GM06990 (cell line): Measurements from ENCODE around the gene LSM7.

ENCODE experiments used
- DNase-seq: peaks from one replicate; pipeline ENCODE4 v3.0.0-alpha.2; 2011; ENCODE audit not compliant: insufficient read length; ENCODE audit errors: extremely low read depth
- H3K27me3 ChIP-seq: replicated peaks from 2 replicates; pipeline ENCODE4 v1.6.0; 2011; ENCODE audit warnings: low read length; ENCODE audit not compliant: control insufficient read depth, insufficient read depth
- H3K36me3 ChIP-seq: 2 replicates; pipeline ENCODE4 v1.5.1; 2011; ENCODE audit warnings: low read length; ENCODE audit not compliant: control insufficient read depth, insufficient read depth
- H3K4me3 ChIP-seq: replicated peaks from 2 replicates; pipeline ENCODE4 v1.5.1; 2011; ENCODE audit warnings: low read depth, mild to moderate bottlenecking, control low read depth, low read length
- TF ChIP-seq, protein P1 (sequence below): IDR thresholded peaks from 2 replicates; pipeline ENCODE4 v1.5.1; 2011; ENCODE audit warnings: low read length, control low read depth, mild to moderate bottlenecking, inconsistent platforms; ENCODE audit not compliant: insufficient read depth, poor library complexity, severe bottlenecking

Gene LSM7

DNA sequence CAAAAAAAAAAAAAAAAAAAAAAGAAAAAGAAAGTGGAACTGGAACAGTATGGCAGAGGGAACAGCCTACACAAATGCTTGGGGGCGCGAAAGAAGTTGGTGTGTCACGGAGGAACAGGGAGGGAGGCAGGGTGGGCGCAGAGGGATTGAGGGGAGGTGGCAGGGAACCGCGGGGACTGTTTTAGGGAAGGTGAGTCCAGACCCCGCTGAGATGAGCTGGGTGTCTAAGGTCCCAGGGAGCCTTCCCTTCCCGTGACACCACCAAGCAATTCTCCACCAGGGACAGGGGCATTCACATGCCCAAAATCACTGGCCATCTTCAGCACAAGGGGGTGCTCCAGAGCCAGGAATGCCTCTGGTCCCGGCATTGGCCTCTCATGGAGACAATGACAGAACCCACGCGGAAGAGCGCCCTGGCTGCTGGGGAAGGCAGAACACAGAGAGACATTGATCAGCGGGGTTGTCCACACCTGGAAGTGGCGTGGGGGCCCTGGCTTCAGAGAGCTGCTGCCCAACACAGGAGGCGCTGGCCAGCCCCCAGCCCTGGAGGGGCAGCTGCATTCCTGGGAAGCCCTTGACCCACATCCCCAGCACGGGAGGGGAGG lies 53.4 kb downstream of the LSM7 start:
- no peak overlapping the region for H3K4me3 ChIP-seq
- TF ChIP-seq, protein P1, sequence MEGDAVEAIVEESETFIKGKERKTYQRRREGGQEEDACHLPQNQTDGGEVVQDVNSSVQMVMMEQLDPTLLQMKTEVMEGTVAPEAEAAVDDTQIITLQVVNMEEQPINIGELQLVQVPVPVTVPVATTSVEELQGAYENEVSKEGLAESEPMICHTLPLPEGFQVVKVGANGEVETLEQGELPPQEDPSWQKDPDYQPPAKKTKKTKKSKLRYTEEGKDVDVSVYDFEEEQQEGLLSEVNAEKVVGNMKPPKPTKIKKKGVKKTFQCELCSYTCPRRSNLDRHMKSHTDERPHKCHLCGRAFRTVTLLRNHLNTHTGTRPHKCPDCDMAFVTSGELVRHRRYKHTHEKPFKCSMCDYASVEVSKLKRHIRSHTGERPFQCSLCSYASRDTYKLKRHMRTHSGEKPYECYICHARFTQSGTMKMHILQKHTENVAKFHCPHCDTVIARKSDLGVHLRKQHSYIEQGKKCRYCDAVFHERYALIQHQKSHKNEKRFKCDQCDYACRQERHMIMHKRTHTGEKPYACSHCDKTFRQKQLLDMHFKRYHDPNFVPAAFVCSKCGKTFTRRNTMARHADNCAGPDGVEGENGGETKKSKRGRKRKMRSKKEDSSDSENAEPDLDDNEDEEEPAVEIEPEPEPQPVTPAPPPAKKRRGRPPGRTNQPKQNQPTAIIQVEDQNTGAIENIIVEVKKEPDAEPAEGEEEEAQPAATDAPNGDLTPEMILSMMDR, result peak; percentile 49
- no peaks in the 10 kb centered on the region for H3K27me3 ChIP-seq
- H3K36me3 ChIP-seq, result peaks cover 11% of the 10 kb centered on the region
- no peak for DNase-seq

DNA sequence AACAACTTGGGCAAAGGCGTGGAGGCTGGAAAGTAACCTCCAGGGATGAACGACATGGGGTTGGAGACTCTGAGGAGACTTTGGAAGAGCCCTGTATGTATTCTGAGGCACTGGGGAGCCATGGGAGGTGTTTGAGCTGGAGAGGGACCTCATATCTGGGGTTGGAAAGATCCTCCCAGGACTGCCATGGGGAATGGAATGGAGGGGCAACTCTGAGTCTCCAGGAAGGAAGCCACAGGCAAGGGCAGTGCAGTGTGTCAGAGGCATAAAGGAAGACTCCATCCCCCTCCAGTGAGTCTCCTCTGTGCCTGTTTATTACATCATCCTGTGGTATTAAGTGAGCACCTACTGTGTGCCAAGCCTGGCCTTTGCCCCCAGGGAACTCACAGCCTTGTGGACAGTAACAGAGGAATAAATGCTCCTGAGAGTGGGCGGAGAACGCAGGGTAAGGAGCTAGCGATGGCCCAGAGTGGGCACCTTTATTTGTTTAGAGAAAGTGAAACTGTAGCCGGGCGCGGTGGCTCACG lies 54.1 kb downstream of the LSM7 start:
- H3K36me3 ChIP-seq, result peaks cover 11% of the 10 kb centered on the region
- TF ChIP-seq, protein P1, result no peak
- DNase-seq, result no peak
- H3K4me3 ChIP-seq, result no peak overlapping the region
- no peaks in the 10 kb centered on the region for H3K27me3 ChIP-seq

DNA sequence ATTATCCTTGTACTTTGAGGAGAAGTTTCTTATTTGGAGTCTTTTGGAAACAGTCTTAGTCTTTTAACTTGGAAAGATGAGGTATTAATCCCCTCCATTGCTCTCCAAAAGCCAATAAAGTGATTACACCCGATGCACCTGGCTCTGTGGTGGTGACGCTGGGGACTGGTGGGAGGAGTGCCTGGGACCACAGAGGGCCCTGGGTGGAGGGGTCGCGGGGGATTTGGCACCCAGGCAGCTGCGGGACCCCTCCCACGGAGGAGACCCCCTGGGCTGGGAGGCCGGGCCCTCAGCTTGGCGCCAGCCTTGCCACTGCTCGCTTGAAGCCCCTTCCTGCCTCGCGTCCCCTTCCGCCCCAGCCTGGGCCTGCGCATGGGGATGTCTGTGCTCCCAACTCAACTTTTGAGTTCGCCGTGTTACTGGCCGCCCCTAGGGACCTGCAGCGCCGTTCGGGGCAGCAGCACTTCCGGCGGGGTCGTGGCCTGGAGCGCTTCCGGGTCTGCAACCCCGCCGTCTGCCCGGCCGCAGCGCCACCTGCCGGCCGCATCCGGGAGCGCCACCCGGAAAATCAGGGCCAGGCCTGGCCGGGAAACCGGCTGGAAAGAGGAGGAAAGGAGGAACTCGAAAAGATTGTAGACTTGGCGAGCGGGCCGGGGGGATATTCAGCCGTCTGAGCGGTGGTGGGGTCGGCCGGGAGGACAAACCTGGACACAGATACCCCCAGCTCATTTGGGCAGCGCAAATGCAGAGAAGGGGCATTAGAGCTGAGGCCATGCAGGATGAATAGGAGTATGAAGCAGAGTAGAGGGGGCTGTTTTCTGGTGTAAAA lies 54.8 kb downstream of the LSM7 start:
- peak overlapping the region; percentile 97 for H3K4me3 ChIP-seq
- H3K27me3 ChIP-seq, result no peaks in the 10 kb centered on the region
- DNase-seq, result peak; percentile 90
- TF ChIP-seq, protein P1, result peak; percentile 92
- peaks cover 11% of the 10 kb centered on the region for H3K36me3 ChIP-seq
